ENCODE results near the gene FAM32A. TPM values are rescaled to one million over a fixed set of nuclear protein-coding genes. Genes with fewer than 3 reads are reported as not detected.

FAM32A gene
- total RNA-seq, 2 donors from 2014 or later, result 71.8 to 80.1 TPM

DNA sequence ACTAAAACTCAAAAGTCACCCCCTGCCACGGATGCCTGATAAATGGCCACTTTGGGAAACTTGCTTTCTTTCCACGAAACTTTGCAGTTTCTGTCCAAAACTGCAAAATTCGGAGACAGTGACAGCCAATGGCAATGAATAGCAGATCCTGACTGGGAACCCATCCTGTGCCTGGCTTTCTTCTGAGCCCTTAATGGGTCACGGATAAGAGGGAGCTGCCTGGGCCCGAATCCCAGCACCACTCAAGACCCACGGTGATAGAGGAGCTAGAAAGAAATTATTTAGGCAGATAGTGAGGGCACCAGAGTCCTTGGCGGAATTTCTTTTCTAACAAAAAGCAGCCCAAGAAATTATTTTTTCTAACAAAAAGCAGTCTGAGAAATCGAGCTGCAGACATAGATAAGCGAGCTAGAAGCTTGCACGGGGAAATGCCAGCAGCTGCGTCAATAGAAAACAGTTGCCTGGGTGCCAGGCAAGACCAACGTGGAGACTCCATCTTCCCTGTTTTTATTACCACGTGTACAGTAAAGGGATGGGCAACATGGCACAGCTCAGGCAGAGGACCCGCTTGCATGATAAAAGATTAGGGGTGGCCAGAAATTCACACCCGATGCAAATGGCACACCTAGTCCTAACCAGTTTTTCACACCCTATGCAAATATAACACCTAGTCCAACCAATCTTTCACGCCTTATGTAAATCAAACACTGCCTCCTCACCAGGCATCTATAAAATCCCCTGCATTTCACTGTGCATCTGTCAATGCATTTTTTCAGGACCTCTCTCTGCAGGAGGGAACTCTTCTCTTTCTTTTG is 48.8 kb upstream of the FAM32A start:
- no peak overlapping the region for H3K27ac ChIP-seq (ENCODE audit: low read depth, low read length)
- TF ChIP-seq, protein P1, sequence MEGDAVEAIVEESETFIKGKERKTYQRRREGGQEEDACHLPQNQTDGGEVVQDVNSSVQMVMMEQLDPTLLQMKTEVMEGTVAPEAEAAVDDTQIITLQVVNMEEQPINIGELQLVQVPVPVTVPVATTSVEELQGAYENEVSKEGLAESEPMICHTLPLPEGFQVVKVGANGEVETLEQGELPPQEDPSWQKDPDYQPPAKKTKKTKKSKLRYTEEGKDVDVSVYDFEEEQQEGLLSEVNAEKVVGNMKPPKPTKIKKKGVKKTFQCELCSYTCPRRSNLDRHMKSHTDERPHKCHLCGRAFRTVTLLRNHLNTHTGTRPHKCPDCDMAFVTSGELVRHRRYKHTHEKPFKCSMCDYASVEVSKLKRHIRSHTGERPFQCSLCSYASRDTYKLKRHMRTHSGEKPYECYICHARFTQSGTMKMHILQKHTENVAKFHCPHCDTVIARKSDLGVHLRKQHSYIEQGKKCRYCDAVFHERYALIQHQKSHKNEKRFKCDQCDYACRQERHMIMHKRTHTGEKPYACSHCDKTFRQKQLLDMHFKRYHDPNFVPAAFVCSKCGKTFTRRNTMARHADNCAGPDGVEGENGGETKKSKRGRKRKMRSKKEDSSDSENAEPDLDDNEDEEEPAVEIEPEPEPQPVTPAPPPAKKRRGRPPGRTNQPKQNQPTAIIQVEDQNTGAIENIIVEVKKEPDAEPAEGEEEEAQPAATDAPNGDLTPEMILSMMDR (conservative IDR thresholded peaks at IDR 0.05), result no peak
- no peak overlapping the region for H3K9ac ChIP-seq (ENCODE audit: extremely low read depth, low read length, poor library complexity, severe bottlenecking)
- H3K4me3 Mint-ChIP-seq, result no peak overlapping the region
- no peaks in the 10 kb centered on the region for H3K4me1 ChIP-seq (ENCODE audit: control insufficient read depth, insufficient read depth, low read length)
- H3K4me1 Mint-ChIP-seq, result no peaks in the 10 kb centered on the region
- peak; percentile 60 for DNase-seq
- H3K9me3 ChIP-seq (ENCODE audit: control insufficient read depth, low read length), result no peaks in the 10 kb centered on the region
- peaks cover 37% of the 10 kb centered on the region for H3K36me3 Mint-ChIP-seq (ENCODE audit: low read depth)
- H3K27me3 ChIP-seq (ENCODE audit: control insufficient read depth, insufficient read depth, low read length, poor library complexity, severe bottlenecking), result no peaks in the 10 kb centered on the region
- peaks cover 1% of the 10 kb centered on the region for H3K9me3 Mint-ChIP-seq
- no peak overlapping the region for H3K4me3 ChIP-seq (ENCODE audit: low read length)
- peaks cover 32% of the 10 kb centered on the region for H3K36me3 ChIP-seq (ENCODE audit: control insufficient read depth, insufficient read depth, low read length)
- H3K27me3 Mint-ChIP-seq (ENCODE audit: insufficient read depth), result peaks cover 12% of the 10 kb centered on the region
- WGBS, 2 experiments (ENCODE audit: insufficient coverage in 1 of 2, insufficient read length in 1 of 2), result 65 to 72% methylated on average over 14 to 16 of the region's 16 CpGs
- H3K27ac Mint-ChIP-seq, result no peak overlapping the region

DNA sequence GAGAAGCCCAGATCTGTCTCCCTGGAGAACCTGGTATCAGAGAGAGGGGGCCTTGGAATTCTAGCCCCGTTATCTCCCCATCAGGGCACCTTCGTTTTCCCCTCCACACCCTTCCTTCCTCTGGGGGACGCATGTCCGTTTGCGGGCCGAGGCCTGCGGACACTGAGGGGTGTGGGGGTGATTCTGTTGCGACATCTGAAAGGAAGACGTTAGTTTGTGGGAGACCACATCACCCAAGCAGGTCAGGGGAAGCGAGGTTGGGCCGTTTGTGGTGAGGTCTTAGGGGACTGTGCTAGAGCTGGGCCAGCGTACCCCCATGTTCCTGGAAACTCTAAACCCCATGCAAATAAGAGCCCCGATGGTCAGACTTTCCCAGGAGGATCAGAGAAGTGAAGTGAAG is 45.5 kb upstream of the FAM32A start:
- Histone ChIP-seq H3K4me1 (ENCODE audit: control insufficient read depth, insufficient read depth, low read length) (no peaks in the 10 kb centered on the region), H3K9ac (ENCODE audit: extremely low read depth, low read length, poor library complexity, severe bottlenecking) (no peak overlapping the region), H3K27ac (ENCODE audit: low read depth, low read length) (no peak overlapping the region), H3K4me3 (ENCODE audit: low read length) (no peak overlapping the region), H3K27me3 (ENCODE audit: control insufficient read depth, insufficient read depth, low read length, poor library complexity, severe bottlenecking) (no peaks in the 10 kb centered on the region), H3K36me3 (ENCODE audit: control insufficient read depth, insufficient read depth, low read length) (no peaks in the 10 kb centered on the region), H3K9me3 (ENCODE audit: control insufficient read depth, low read length) (no peaks in the 10 kb centered on the region)
- H3K9me3 Mint-ChIP-seq, result peaks cover 1% of the 10 kb centered on the region
- H3K4me1 Mint-ChIP-seq, result peaks cover 2% of the 10 kb centered on the region
- TF ChIP-seq, protein P1 (conservative IDR thresholded peaks at IDR 0.05), result no peak
- H3K27me3 Mint-ChIP-seq (ENCODE audit: insufficient read depth), result peaks cover 12% of the 10 kb centered on the region
- H3K4me3 Mint-ChIP-seq, result no peak overlapping the region
- no peak overlapping the region for H3K27ac Mint-ChIP-seq
- 83 to 84% methylated on average over 5 to 13 of the region's 13 CpGs for WGBS, 2 experiments (ENCODE audit: insufficient coverage in 1 of 2, insufficient read length in 1 of 2)
- DNase-seq, result no peak
- H3K36me3 Mint-ChIP-seq (ENCODE audit: low read depth), result peaks cover 4% of the 10 kb centered on the region

DNA sequence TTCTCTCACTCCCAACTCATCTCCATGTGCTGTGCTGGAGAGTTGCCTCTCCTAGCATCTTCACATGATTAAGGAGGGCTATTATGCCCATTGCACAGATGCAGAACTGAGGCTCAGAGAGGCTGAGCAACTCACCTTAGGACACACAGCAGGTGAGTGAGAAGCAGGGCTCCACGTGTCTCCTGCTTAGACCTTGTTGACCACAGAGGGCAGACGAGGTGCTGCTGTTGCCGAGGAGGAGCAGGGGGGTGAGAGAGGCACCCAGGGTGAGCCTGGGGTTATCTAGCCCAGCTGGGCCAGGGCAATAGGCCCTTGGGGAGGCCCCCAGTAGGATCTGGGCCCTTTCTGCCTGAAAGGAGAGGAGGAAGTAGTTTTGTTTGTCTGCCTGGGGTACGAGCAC is 44.2 kb upstream of the FAM32A start:
- H3K4me1 Mint-ChIP-seq, result peaks cover 2% of the 10 kb centered on the region
- Histone ChIP-seq H3K27me3 (ENCODE audit: control insufficient read depth, insufficient read depth, low read length, poor library complexity, severe bottlenecking) (no peaks in the 10 kb centered on the region), H3K9ac (ENCODE audit: extremely low read depth, low read length, poor library complexity, severe bottlenecking) (no peak overlapping the region), H3K4me1 (ENCODE audit: control insufficient read depth, insufficient read depth, low read length) (no peaks in the 10 kb centered on the region), H3K9me3 (ENCODE audit: control insufficient read depth, low read length) (no peaks in the 10 kb centered on the region), H3K27ac (ENCODE audit: low read depth, low read length) (no peak overlapping the region), H3K4me3 (ENCODE audit: low read length) (no peak overlapping the region), H3K36me3 (ENCODE audit: control insufficient read depth, insufficient read depth, low read length) (no peaks in the 10 kb centered on the region)
- peaks cover 7% of the 10 kb centered on the region for H3K27me3 Mint-ChIP-seq (ENCODE audit: insufficient read depth)
- no peak overlapping the region for H3K4me3 Mint-ChIP-seq
- H3K9me3 Mint-ChIP-seq, result no peaks in the 10 kb centered on the region
- TF ChIP-seq, protein P1 (conservative IDR thresholded peaks at IDR 0.05), result no peak
- no peaks in the 10 kb centered on the region for H3K36me3 Mint-ChIP-seq (ENCODE audit: low read depth)
- H3K27ac Mint-ChIP-seq, result no peak overlapping the region
- 74 to 82% methylated on average over 3 to 4 of the region's 4 CpGs for WGBS, 2 experiments (ENCODE audit: insufficient coverage in 1 of 2, insufficient read length in 1 of 2)
- DNase-seq, result no peak
